GM23338 (cell line): ENCODE measurements around the gene CRYL1.

ENCODE experiments used
- CREB1 ChIP-seq: fragments of 250-450 bp; sonication (Bioruptor Pico); IDR thresholded peaks from 2 replicates; pipeline ENCODE4 v1.5.0; 2020; ENCODE audit warnings: low read depth, mild to moderate bottlenecking, moderate library complexity
- EZH2 ChIP-seq: fragments of 200-600 bp; sonication (generic); IDR thresholded peaks from one replicate; pipeline ENCODE4 v1.8.0; 2017; ENCODE audit warnings: antibody characterized with exemption, mild to moderate bottlenecking, low read depth; ENCODE audit not compliant: unreplicated experiment
- EZH2phosphoT487 ChIP-seq: fragments of 200-600 bp; sonication (generic); IDR thresholded peaks from one replicate; pipeline ENCODE4 v1.8.1; 2018; ENCODE audit warnings: antibody characterized with exemption; ENCODE audit not compliant: unreplicated experiment
- POLR2AphosphoS5 ChIP-seq: IDR thresholded peaks from 2 replicates; pipeline ENCODE4 v1.6.1; 2016; ENCODE audit warnings: antibody characterized with exemption, low read depth
- REST ChIP-seq: IDR thresholded peaks from one replicate; pipeline ENCODE4 v1.6.1; 2018; ENCODE audit warnings: antibody characterized with exemption; ENCODE audit not compliant: unreplicated experiment
- TF ChIP-seq, protein P1 (sequence below), 2 experiments: fragments of 200-600 bp in 1 of 2; sonication (generic) in 1 of 2; conservative IDR thresholded peaks; 2 replicates each; pipeline versions ENCODE4 v1.5.1 to v1.6.1; 2016 to 2017; ENCODE audit warnings: antibody characterized with exemption in 2 of 2, low read depth in 2 of 2, mild to moderate bottlenecking in 2 of 2, moderate library complexity in 1 of 2
- TF ChIP-seq, protein P2 (sequence below): fragments of 250-450 bp; sonication (Bioruptor Pico); IDR thresholded peaks from 2 replicates; pipeline ENCODE4 v1.5.0; 2020; ENCODE audit warnings: mild to moderate bottlenecking, moderate library complexity

DNA sequence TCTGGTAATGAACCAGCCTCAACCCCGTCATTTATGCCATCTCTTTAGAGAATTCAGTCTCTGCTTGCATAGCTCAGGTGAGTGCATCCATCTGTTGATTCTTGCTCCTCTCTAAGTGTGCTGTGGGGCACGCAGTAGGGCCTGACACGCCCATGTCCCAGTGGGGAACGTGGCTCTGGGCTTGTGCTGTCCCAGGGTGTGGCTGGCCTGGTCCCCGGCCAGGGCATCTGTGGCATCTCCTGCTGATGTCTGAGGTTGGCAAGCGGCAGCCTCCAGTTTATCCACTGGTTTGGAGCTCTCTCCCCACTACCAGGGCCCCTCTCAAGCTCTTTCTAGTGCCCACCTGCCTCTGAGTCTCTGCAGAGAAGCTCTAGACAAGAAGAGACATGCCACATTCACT is 146.9 kb downstream of the CRYL1 start:
- no peak for TF ChIP-seq POLR2AphosphoS5
- TF ChIP-seq, protein P1, sequence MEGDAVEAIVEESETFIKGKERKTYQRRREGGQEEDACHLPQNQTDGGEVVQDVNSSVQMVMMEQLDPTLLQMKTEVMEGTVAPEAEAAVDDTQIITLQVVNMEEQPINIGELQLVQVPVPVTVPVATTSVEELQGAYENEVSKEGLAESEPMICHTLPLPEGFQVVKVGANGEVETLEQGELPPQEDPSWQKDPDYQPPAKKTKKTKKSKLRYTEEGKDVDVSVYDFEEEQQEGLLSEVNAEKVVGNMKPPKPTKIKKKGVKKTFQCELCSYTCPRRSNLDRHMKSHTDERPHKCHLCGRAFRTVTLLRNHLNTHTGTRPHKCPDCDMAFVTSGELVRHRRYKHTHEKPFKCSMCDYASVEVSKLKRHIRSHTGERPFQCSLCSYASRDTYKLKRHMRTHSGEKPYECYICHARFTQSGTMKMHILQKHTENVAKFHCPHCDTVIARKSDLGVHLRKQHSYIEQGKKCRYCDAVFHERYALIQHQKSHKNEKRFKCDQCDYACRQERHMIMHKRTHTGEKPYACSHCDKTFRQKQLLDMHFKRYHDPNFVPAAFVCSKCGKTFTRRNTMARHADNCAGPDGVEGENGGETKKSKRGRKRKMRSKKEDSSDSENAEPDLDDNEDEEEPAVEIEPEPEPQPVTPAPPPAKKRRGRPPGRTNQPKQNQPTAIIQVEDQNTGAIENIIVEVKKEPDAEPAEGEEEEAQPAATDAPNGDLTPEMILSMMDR (conservative IDR thresholded peaks at IDR 0.05; ENCODE audit: low read depth in 2 of 2): no peak
- no peak for TF ChIP-seq EZH2
- TF ChIP-seq CREB1 (CRISPR knock-in tag): no peak
- TF ChIP-seq, protein P2, sequence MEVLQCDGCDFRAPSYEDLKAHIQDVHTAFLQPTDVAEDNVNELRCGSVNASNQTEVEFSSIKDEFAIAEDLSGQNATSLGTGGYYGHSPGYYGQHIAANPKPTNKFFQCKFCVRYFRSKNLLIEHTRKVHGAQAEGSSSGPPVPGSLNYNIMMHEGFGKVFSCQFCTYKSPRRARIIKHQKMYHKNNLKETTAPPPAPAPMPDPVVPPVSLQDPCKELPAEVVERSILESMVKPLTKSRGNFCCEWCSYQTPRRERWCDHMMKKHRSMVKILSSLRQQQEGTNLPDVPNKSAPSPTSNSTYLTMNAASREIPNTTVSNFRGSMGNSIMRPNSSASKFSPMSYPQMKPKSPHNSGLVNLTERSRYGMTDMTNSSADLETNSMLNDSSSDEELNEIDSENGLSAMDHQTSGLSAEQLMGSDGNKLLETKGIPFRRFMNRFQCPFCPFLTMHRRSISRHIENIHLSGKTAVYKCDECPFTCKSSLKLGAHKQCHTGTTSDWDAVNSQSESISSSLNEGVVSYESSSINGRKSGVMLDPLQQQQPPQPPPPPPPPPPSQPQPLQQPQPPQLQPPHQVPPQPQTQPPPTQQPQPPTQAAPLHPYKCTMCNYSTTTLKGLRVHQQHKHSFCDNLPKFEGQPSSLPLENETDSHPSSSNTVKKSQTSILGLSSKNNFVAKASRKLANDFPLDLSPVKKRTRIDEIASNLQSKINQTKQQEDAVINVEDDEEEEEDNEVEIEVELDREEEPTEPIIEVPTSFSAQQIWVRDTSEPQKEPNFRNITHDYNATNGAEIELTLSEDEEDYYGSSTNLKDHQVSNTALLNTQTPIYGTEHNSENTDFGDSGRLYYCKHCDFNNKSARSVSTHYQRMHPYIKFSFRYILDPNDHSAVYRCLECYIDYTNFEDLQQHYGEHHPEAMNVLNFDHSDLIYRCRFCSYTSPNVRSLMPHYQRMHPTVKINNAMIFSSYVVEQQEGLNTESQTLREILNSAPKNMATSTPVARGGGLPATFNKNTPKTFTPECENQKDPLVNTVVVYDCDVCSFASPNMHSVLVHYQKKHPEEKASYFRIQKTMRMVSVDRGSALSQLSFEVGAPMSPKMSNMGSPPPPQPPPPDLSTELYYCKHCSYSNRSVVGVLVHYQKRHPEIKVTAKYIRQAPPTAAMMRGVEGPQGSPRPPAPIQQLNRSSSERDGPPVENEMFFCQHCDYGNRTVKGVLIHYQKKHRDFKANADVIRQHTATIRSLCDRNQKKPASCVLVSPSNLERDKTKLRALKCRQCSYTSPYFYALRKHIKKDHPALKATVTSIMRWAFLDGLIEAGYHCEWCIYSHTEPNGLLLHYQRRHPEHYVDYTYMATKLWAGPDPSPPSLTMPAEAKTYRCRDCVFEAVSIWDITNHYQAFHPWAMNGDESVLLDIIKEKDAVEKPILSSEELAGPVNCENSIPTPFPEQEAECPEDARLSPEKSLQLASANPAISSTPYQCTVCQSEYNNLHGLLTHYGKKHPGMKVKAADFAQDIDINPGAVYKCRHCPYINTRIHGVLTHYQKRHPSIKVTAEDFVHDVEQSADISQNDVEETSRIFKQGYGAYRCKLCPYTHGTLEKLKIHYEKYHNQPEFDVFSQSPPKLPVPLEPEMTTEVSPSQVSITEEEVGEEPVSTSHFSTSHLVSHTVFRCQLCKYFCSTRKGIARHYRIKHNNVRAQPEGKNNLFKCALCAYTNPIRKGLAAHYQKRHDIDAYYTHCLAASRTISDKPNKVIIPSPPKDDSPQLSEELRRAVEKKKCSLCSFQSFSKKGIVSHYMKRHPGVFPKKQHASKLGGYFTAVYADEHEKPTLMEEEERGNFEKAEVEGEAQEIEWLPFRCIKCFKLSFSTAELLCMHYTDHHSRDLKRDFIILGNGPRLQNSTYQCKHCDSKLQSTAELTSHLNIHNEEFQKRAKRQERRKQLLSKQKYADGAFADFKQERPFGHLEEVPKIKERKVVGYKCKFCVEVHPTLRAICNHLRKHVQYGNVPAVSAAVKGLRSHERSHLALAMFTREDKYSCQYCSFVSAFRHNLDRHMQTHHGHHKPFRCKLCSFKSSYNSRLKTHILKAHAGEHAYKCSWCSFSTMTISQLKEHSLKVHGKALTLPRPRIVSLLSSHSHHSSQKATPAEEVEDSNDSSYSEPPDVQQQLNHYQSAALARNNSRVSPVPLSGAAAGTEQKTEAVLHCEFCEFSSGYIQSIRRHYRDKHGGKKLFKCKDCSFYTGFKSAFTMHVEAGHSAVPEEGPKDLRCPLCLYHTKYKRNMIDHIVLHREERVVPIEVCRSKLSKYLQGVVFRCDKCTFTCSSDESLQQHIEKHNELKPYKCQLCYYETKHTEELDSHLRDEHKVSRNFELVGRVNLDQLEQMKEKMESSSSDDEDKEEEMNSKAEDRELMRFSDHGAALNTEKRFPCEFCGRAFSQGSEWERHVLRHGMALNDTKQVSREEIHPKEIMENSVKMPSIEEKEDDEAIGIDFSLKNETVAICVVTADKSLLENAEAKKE (CRISPR knock-in tag): no peak
- no peak for TF ChIP-seq REST
- TF ChIP-seq EZH2phosphoT487: no peak
